ENCODE data around the gene MBIP. TPM values are rescaled to one million over a fixed set of nuclear protein-coding genes. Genes with fewer than 3 reads are reported as not detected.

The MBIP gene
- polyA plus RNA-seq, 2 of the 4 experiments (the other 2 are of a cell fraction), result 17.0 to 33.1 TPM

- H3K4me3 ChIP-seq, result no peak overlapping the region
- no peak overlapping the region for H3K27ac ChIP-seq
- CTCF ChIA-PET, result no interaction called here
- 46% methylated on average over 3 of the region's 3 CpGs for WGBS (ENCODE audit: missing lambda C conversion rate)
- H3K4me2 ChIP-seq, result no peak overlapping the region
- no peaks in the 10 kb centered on the region for H3K4me1 ChIP-seq
- ATAC-seq, result no peak
- no peaks in the 10 kb centered on the region for H3K9me3 ChIP-seq
- DNase-seq (ENCODE audit: low read depth in 1 of 2, low spot score in 1 of 2), result no peak
- FAIRE-seq, result no peak
- POLR2A ChIA-PET, result no interaction called here
- TF ChIP-seq POLR2A (IDR thresholded peaks at IDR 0.05; ENCODE audit: low read length) (no peak), CEBPB (IDR thresholded peaks at IDR 0.05) (no peak), RARB (CRISPR knock-in tag; IDR thresholded peaks at IDR 0.05) (no peak), ATOH8 (CRISPR knock-in tag; IDR thresholded peaks at IDR 0.05; ENCODE audit: low read depth) (no peak), NFE2L2 (conservative IDR thresholded peaks at IDR 0.05; ENCODE audit: low read length) (no peak)
Measured at GRCh38 chr14:36288496-36288895, 31.9 kb downstream of the MBIP start.

DNA sequence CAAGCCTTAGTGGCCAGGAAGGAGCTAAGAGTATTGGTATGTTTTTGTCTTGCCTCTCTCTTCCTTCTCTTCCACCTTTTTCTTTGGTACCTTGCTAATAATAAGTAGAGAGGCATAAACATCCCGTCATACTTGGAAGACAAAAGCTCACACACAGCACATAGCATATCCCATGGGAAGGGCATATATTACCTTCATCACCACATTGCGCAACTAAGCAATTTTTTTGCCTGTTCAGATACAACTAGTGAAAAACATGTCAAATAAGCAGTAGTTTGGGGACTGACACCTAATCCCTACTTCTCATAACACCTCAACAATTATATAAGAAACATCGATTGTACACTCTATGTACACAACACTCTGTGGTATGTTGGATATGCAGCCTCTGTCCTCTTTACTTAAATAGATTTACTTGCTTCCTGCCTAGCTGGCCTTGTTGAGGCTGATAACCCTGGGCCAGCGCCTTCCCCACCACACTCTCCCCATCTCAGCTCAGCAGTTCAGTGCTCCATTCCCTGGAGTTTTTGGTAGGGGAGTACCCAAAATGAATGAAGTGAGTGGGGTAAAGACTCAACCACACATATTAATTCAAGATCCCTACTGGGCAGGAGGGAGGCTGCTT, 35.4 kb downstream of the MBIP start:
- no peak overlapping the region for H3K4me3 ChIP-seq
- H3K4me2 ChIP-seq, result no peak overlapping the region
- no peaks in the 10 kb centered on the region for H3K9me3 ChIP-seq
- ATAC-seq, result no peak
- TF ChIP-seq NPAS2 (CRISPR knock-in tag; IDR thresholded peaks at IDR 0.05; ENCODE audit: borderline replicate concordance), result no peak
- TF ChIP-seq CEBPB (IDR thresholded peaks at IDR 0.05), result peak; percentile 64 to 75; a peak in 3 of 4 replicates
- no peak for TF ChIP-seq CBX8 (IDR thresholded peaks at IDR 0.05)
- peak; percentile 14 for TF ChIP-seq MAFK (IDR thresholded peaks at IDR 0.05; ENCODE audit: partially characterized antibody)
- no peak for FAIRE-seq
- no peak overlapping the region for H3K27ac ChIP-seq
- no peaks in the 10 kb centered on the region for H3K4me1 ChIP-seq
- 48% methylated on average over 4 of the region's 4 CpGs for WGBS (ENCODE audit: missing lambda C conversion rate)
- ChIA-PET POLR2A (interaction anchor here (0.6 kb wide), 1 partner anchor 36 kb away, joined by 3 read pairs; the partner anchor contains the start of gene MBIP), CTCF (interaction anchor here (1.0 to 1.2 kb wide), 3 partner anchors 10 to 215 kb away, joined by 3 to 4 read pairs (median 4); no protein-coding TSS in a partner anchor)
- no peak for DNase-seq (ENCODE audit: low read depth in 1 of 2, low spot score in 1 of 2)

DNA sequence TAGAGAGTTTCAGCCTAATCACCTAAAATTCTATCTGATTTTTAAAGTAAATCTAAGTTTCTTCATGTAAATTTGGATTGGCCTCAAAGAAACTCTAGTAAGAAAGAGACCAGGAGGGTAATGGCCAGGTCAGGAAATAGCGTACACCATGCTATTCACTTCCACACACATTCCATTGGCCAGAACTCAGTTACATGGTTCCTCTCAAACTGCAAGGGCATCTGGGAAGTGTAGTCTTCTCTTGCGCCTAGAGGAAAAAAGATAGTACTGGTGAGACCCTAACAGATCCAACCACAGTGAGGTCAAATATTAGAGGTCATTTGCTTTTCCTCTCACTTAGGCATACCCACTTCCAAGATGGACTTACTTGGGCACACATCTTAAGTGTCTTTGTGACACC, 39.1 kb downstream of the MBIP start:
- H3K4me3 ChIP-seq, result no peak overlapping the region
- ChIA-PET POLR2A (no interaction called here), CTCF (no interaction called here)
- no peak for TF ChIP-seq ZSCAN20 (CRISPR knock-in tag; IDR thresholded peaks at IDR 0.05)
- no peak for TF ChIP-seq EHMT2 (IDR thresholded peaks at IDR 0.05; ENCODE audit: low read depth)
- no peak for TF ChIP-seq RNF2 (IDR thresholded peaks at IDR 0.05; ENCODE audit: borderline replicate concordance, low read depth)
- TF ChIP-seq, protein P1, sequence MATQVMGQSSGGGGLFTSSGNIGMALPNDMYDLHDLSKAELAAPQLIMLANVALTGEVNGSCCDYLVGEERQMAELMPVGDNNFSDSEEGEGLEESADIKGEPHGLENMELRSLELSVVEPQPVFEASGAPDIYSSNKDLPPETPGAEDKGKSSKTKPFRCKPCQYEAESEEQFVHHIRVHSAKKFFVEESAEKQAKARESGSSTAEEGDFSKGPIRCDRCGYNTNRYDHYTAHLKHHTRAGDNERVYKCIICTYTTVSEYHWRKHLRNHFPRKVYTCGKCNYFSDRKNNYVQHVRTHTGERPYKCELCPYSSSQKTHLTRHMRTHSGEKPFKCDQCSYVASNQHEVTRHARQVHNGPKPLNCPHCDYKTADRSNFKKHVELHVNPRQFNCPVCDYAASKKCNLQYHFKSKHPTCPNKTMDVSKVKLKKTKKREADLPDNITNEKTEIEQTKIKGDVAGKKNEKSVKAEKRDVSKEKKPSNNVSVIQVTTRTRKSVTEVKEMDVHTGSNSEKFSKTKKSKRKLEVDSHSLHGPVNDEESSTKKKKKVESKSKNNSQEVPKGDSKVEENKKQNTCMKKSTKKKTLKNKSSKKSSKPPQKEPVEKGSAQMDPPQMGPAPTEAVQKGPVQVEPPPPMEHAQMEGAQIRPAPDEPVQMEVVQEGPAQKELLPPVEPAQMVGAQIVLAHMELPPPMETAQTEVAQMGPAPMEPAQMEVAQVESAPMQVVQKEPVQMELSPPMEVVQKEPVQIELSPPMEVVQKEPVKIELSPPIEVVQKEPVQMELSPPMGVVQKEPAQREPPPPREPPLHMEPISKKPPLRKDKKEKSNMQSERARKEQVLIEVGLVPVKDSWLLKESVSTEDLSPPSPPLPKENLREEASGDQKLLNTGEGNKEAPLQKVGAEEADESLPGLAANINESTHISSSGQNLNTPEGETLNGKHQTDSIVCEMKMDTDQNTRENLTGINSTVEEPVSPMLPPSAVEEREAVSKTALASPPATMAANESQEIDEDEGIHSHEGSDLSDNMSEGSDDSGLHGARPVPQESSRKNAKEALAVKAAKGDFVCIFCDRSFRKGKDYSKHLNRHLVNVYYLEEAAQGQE (IDR thresholded peaks at IDR 0.05), result no peak
- TF ChIP-seq CEBPB (IDR thresholded peaks at IDR 0.05), result no peak
- TF ChIP-seq HDAC2 (IDR thresholded peaks at IDR 0.05), result no peak
- TF ChIP-seq KDM5A (IDR thresholded peaks at IDR 0.05), result no peak
- WGBS (ENCODE audit: missing lambda C conversion rate), result 76% methylated on average over 2 of the region's 2 CpGs
- H3K4me2 ChIP-seq, result no peak overlapping the region
- peak in 1 of 2 experiments; percentile 70; a peak in 3 of 6 replicates for ATAC-seq
- no peak for DNase-seq (ENCODE audit: low read depth in 1 of 2, low spot score in 1 of 2)
- H3K9me3 ChIP-seq, result no peaks in the 10 kb centered on the region
- no peaks in the 10 kb centered on the region for H3K4me1 ChIP-seq
- no peak for FAIRE-seq
- no peak overlapping the region for H3K27ac ChIP-seq

Measured in A549 (cell line).